Astrocyte (in vitro differentiated cells and primary cell): ENCODE measurements around the gene TKFC. TPM values are rescaled to one million over a fixed set of nuclear protein-coding genes. Genes with fewer than 3 reads are reported as not detected.

Experiments
- DNase-seq: peaks from one replicate; pipeline ENCODE4 v3.0.0-alpha.2; 2010; ENCODE audit warnings: low read depth
- FAIRE-seq: peaks from 2 replicates; lab custom pipeline; 2011; peaks lifted over from hg19 to GRCh38; lab: Jason Lieb, UNC
- H2AFZ ChIP-seq: 2 replicates; pipeline ENCODE4 v1.6.0; 2012; ENCODE audit warnings: low read depth, low read length, inconsistent platforms
- H3K27ac ChIP-seq: 2 replicates; pipeline ENCODE4 v1.5.1; 2011; ENCODE audit warnings: low read depth, low read length, inconsistent platforms
- H3K27me3 ChIP-seq: 2 replicates; pipeline ENCODE4 v1.6.0; 2011; ENCODE audit warnings: low read length, inconsistent platforms; ENCODE audit not compliant: insufficient read depth
- H3K36me3 ChIP-seq: 2 replicates; pipeline ENCODE4 v1.5.1; 2011; ENCODE audit warnings: low read length, inconsistent platforms; ENCODE audit not compliant: insufficient read depth
- H3K4me1 ChIP-seq: 2 replicates; pipeline ENCODE4 v1.5.1; 2011; ENCODE audit warnings: low read length, inconsistent platforms; ENCODE audit not compliant: insufficient read depth
- H3K4me2 ChIP-seq: 2 replicates; pipeline ENCODE4 v1.6.0; 2012; ENCODE audit warnings: low read length, inconsistent platforms
- H3K4me3 ChIP-seq: 2 replicates; pipeline ENCODE4 v1.5.1; 2011; ENCODE audit warnings: low read depth, mild to moderate bottlenecking, low read length, inconsistent platforms; ENCODE audit not compliant: insufficient read depth
- H3K79me2 ChIP-seq: 2 replicates; pipeline ENCODE4 v1.6.0; 2012; ENCODE audit warnings: mild to moderate bottlenecking, low read length, inconsistent platforms; ENCODE audit not compliant: insufficient read depth
- H3K9ac ChIP-seq: 2 replicates; pipeline ENCODE4 v1.6.0; 2012; ENCODE audit warnings: mild to moderate bottlenecking, low read length, inconsistent platforms
- H3K9me3 ChIP-seq: 2 replicates; pipeline ENCODE4 v1.5.1; 2012; ENCODE audit warnings: low read depth, mild to moderate bottlenecking, low read length, inconsistent platforms; ENCODE audit not compliant: insufficient read depth
- H4K20me1 ChIP-seq: 2 replicates; pipeline ENCODE4 v1.6.0; 2012; ENCODE audit warnings: low read length, inconsistent platforms; ENCODE audit not compliant: insufficient read depth
- H3K27ac Mint-ChIP-seq: one replicate; pipeline ENCODE4 v1.8.0; 2021; ENCODE audit warnings: mild to moderate bottlenecking, mixed read lengths; ENCODE audit not compliant: unreplicated experiment
- H3K27me3 Mint-ChIP-seq: one replicate; pipeline ENCODE4 v1.8.0; 2021; ENCODE audit warnings: low read depth, mixed read lengths; ENCODE audit not compliant: unreplicated experiment
- H3K36me3 Mint-ChIP-seq: one replicate; pipeline ENCODE4 v1.8.0; 2021; ENCODE audit warnings: low read depth, mixed read lengths; ENCODE audit not compliant: unreplicated experiment
- H3K4me1 Mint-ChIP-seq: one replicate; pipeline ENCODE4 v1.8.0; 2021; ENCODE audit warnings: low read depth, mixed read lengths; ENCODE audit not compliant: unreplicated experiment
- H3K4me3 Mint-ChIP-seq: one replicate; pipeline ENCODE4 v1.8.0; 2021; ENCODE audit warnings: mild to moderate bottlenecking, moderate library complexity, mixed read lengths; ENCODE audit not compliant: unreplicated experiment
- H3K9me3 Mint-ChIP-seq: one replicate; pipeline ENCODE4 v1.8.0; 2021; ENCODE audit warnings: mild to moderate bottlenecking, mixed read lengths; ENCODE audit not compliant: unreplicated experiment
- EZH2 ChIP-seq: IDR thresholded peaks from 2 replicates; pipeline ENCODE4 v1.6.1; 2012; ENCODE audit warnings: mild to moderate bottlenecking, low read length, inconsistent platforms; ENCODE audit not compliant: insufficient read depth
- total RNA-seq: library from RNA; stranded (reverse); gene quantifications from 2 replicates; pipeline ENCODE4 v1.2.1, GENCODE V29; 2021
- TF ChIP-seq, protein P1 (sequence below): IDR thresholded peaks from 2 replicates; pipeline ENCODE4 v1.5.1; 2011; ENCODE audit warnings: low read depth, mild to moderate bottlenecking, inconsistent platforms, low read length, moderate library complexity; ENCODE audit not compliant: insufficient read depth

TKFC gene
- total RNA-seq, 1 donor from 2014 or later, result 23.9 TPM

GRCh38 chr11:61367406-61367805 lies 34.4 kb downstream of the TKFC start:
- peaks cover 38% of the 10 kb centered on the region for H3K36me3 ChIP-seq
- H3K4me1 ChIP-seq, result peaks cover 27% of the 10 kb centered on the region
- TF ChIP-seq EZH2, result no peak
- TF ChIP-seq, protein P1, sequence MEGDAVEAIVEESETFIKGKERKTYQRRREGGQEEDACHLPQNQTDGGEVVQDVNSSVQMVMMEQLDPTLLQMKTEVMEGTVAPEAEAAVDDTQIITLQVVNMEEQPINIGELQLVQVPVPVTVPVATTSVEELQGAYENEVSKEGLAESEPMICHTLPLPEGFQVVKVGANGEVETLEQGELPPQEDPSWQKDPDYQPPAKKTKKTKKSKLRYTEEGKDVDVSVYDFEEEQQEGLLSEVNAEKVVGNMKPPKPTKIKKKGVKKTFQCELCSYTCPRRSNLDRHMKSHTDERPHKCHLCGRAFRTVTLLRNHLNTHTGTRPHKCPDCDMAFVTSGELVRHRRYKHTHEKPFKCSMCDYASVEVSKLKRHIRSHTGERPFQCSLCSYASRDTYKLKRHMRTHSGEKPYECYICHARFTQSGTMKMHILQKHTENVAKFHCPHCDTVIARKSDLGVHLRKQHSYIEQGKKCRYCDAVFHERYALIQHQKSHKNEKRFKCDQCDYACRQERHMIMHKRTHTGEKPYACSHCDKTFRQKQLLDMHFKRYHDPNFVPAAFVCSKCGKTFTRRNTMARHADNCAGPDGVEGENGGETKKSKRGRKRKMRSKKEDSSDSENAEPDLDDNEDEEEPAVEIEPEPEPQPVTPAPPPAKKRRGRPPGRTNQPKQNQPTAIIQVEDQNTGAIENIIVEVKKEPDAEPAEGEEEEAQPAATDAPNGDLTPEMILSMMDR, result no peak

DNA sequence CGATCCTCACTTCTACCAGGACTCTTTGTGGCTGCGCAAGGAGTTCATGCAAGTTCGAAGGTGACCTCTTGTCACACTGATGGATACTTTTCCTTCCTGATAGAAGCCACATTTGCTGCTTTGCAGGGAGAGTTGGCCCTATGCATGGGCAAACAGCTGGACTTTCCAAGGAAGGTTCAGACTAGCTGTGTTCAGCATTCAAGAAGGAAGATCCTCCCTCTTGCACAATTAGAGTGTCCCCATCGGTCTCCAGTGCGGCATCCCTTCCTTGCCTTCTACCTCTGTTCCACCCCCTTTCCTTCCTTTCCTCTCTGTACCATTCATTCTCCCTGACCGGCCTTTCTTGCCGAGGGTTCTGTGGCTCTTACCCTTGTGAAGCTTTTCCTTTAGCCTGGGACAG lies 35.6 kb downstream of the TKFC start:
- TF ChIP-seq EZH2, result no peak
- Histone ChIP-seq H3K79me2 (peaks cover 9% of the 10 kb centered on the region), H3K27ac (peak overlapping the region; percentile 73), H4K20me1 (no peaks in the 10 kb centered on the region), H3K9ac (no peak overlapping the region), H2AFZ (no peak overlapping the region), H3K4me3 (no peak overlapping the region), H3K36me3 (peaks cover 38% of the 10 kb centered on the region), H3K4me1 (peaks cover 20% of the 10 kb centered on the region), H3K9me3 (peaks cover 2% of the 10 kb centered on the region), H3K27me3 (no peaks in the 10 kb centered on the region), H3K4me2 (no peak overlapping the region)
- FAIRE-seq (no peak), DNase-seq (no peak)
- Mint-ChIP-seq H3K27ac (no peak overlapping the region), H3K27me3 (no peaks in the 10 kb centered on the region), H3K4me1 (peaks cover 22% of the 10 kb centered on the region), H3K4me3 (no peak overlapping the region), H3K36me3 (peaks cover 36% of the 10 kb centered on the region), H3K9me3 (peaks cover 7% of the 10 kb centered on the region)

More at GRCh38 chr11:61367406-61367805, 34.4 kb downstream of the TKFC start:
- H3K4me1 Mint-ChIP-seq, result peaks cover 22% of the 10 kb centered on the region
- no peak overlapping the region for H3K4me2 ChIP-seq
- H2AFZ ChIP-seq, result no peak overlapping the region
- H3K79me2 ChIP-seq, result peaks cover 21% of the 10 kb centered on the region
- H3K27ac ChIP-seq, result no peak overlapping the region
- no peaks in the 10 kb centered on the region for H3K9me3 ChIP-seq
- no peaks in the 10 kb centered on the region for H4K20me1 ChIP-seq
- no peak overlapping the region for H3K4me3 ChIP-seq
- H3K27me3 ChIP-seq, result no peaks in the 10 kb centered on the region
- H3K27me3 Mint-ChIP-seq, result no peaks in the 10 kb centered on the region
- H3K36me3 Mint-ChIP-seq, result peaks cover 31% of the 10 kb centered on the region
- FAIRE-seq, result no peak
- H3K27ac Mint-ChIP-seq, result no peak overlapping the region
- no peak for DNase-seq
- peaks cover 5% of the 10 kb centered on the region for H3K9me3 Mint-ChIP-seq
- H3K4me3 Mint-ChIP-seq, result no peak overlapping the region
- H3K9ac ChIP-seq, result no peak overlapping the region

DNA sequence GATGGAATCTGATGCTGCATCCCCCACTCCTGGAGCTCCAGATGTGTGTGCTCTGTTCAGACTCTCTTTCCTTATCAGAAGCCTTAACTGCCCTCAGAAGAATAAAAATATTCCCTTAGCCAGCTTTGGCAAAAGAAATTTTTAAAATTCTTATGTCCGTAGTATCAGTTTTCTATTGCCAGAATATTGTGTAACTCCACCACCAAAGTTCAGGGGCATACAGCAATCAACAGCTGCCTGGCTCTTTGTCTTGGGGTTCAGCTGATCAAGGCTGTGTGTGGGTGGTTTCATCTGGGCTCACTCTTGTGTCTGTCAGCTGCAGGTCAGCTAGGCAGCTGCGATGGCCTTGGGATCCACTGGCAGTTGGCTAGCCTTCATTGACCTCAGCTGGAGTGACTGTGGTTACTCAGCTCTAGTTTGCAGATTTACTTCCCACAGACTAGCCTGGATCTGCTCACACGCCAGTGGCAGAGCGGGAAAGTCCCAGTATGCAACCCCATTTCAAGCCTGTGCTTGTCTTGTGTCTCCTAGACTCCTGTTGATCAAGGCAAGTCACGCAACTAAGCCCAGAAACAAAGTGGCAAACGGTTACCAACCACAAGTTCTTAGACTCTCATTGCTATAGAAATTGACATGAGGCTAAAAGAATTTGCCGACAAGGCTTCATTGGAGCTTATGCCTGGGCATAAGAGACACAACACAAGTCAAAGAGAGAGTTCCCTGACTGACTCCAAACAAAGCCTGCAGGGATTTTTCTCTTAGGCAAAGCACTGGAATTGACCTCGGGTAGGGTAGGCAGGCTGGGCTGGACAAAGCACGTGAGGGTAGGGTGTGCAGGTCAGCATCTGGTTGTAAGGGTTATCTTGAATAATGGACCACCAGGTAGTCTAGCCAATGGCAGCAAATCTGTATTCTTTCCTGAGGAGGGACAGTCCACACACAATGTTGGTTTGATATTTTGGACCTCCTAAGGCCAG lies 36.6 kb downstream of the TKFC start:
- H3K36me3 ChIP-seq, result peaks cover 32% of the 10 kb centered on the region
- no peak overlapping the region for H3K4me2 ChIP-seq
- peaks cover 32% of the 10 kb centered on the region for H3K36me3 Mint-ChIP-seq
- peaks cover 7% of the 10 kb centered on the region for H3K9me3 Mint-ChIP-seq
- peak overlapping the region; percentile 75 for H3K27ac Mint-ChIP-seq
- H3K27me3 Mint-ChIP-seq, result no peaks in the 10 kb centered on the region
- no peaks in the 10 kb centered on the region for H3K27me3 ChIP-seq
- no peak overlapping the region for H2AFZ ChIP-seq
- peaks cover 22% of the 10 kb centered on the region for H3K4me1 Mint-ChIP-seq
- peak overlapping the region; percentile 31 for H3K4me3 Mint-ChIP-seq
- FAIRE-seq (no peak), DNase-seq (peak; percentile 97)
- peaks cover 2% of the 10 kb centered on the region for H3K9me3 ChIP-seq
- H3K27ac ChIP-seq, result peak overlapping the region; percentile 73
- H3K4me3 ChIP-seq, result no peak overlapping the region
- H3K4me1 ChIP-seq, result peaks cover 20% of the 10 kb centered on the region
- H4K20me1 ChIP-seq, result no peaks in the 10 kb centered on the region
- TF ChIP-seq EZH2, result no peak
- TF ChIP-seq, protein P1, result no peak
- H3K79me2 ChIP-seq, result no peaks in the 10 kb centered on the region
- H3K9ac ChIP-seq, result peak overlapping the region; percentile 57
